HG02870 (cell line): ENCODE results near the gene RPS27.
"Not testable (repeated sequence)": the region's sequence is repeated elsewhere in the genome, so short reads cannot be mapped to it uniquely, and the experiment has no call there.

Experiments used
- ATAC-seq: cut with Tn5 transposase; IDR thresholded peaks from one replicate; pipeline ENCODE4 v1.9.1; 2021; ENCODE audit warnings: mild to moderate bottlenecking, moderate library complexity; ENCODE audit not compliant: unreplicated experiment

RPS27 gene

DNA sequence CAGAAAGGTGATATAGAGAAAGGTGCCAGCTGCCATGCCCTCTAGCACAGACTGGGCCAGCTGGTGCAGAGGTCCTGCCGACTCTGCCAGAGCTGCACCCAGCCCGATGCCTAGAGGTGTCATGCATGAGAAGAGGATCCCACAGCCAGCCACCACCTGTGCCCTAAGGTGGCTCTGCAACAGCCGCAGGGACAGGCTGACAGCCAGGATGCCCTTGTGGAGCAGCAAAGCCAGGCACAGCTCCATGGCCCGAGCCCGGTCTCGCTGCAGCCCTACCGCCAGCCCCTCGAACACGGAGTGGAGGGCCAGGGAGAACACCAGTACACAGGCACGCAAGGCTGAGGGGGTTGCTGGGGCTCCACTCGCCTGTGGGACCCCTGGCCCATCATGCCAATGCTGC lies 30.4 kb upstream of the RPS27 start:
- no peak for ATAC-seq

DNA sequence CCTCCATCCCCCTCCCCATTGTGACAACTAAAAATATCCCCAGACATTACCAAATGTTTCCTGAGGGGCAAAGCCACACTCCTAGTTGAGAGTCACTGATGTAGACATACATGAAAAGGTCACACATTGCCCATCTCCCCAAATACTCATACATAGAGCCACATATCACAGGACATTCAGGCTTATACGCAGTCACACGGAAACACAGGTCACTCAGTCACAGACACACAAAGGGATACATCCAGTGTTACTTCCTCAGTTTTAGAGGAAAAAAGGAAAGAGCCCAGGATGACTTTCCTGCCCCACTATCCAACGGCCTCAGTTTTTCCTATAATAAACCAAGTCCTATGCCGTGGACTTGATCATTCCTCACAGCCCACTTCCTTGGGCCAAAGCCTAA lies 29.1 kb upstream of the RPS27 start:
- no peak for ATAC-seq

DNA sequence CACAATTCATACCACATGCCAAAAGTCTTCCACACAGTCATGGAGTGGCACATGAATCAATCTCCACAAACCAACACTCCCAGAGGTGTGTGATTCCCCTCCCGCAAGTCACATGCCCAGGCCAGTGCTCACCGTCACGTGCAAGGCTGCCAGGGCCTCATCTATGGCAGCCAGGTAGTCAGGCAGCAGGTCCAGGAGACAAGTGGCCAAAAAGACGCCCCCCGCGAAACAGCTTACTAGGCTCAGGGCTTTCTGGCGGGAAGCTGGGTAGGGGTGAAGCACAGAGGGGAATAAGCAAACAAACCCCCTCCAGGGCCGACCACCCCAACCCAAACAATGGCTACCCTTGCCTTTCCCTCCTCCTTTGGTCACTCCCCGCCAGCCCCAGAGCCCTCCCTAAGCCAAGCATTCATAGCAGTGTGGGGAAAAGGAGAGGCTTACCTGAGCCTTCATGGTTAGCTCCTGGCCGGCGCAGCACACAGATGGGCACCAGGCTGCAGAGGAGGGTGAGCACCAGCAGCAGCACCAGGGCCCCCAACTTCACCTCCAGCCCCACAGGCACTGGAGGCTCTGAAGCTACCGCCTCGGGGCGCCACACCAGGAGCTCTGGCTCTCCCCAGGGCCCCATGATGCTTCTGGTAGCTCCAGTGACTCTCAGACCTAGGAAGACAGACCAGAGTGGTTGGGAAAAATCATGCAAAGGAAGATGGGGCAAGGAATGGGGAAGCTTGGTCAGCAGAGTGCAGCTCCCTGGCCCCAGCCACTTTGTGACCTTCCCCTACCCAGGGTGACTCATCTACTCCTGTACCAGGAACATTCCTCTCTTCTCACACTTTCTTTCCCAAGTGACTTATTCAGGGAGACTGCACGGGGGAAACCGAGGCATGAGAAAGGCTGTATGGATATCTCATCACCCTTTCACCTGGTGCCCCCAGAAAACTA lies 28.2 kb upstream of the RPS27 start:
- no peak for ATAC-seq

DNA sequence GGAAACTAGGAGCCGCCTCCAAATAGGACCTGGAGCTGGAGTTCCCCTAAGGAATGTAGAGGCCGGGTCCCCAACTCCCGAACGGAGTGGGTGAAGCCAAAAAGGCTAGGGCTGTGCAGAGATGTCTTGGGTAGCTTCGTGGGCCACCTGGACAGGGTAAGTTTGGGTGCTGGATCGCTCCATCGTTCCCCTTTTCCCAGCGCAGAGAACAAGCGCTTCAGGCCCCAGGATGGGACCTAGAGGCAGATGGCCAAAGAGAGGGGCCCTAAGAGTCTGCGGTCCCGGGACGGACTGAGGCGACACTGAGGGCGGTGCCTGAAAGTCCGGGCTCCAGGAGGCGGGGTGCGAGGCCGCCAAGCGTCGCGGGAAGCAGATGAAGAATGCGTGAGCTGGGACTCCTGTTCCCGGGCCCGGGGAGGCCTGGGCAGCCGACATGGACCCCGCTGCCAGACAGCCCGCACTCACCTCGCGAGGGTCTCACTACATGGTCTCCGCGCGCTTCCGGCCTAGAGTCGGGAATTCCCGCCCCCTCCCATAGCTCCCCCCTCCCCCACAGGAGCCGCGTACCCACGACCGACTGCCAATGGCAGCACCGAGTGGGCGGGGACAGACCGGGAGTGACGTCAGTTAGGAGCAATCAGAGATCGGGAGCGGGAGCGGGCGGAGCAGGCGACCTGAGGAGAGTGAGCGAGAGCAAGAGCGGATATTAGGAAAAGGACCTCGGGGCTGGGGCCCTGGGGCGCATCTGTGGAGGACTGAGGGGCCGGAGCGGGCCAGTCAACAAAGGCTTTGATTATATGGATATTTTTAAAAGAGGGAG lies 27.3 kb upstream of the RPS27 start, which contains the start of gene SLC39A1:
Gene SLC39A1, minus strand, starts transcription at position 508 of the 820 bp plus-strand sequence. CDS start 822 bp downstream, outside the sequence.
- peak; percentile 57 for ATAC-seq

DNA sequence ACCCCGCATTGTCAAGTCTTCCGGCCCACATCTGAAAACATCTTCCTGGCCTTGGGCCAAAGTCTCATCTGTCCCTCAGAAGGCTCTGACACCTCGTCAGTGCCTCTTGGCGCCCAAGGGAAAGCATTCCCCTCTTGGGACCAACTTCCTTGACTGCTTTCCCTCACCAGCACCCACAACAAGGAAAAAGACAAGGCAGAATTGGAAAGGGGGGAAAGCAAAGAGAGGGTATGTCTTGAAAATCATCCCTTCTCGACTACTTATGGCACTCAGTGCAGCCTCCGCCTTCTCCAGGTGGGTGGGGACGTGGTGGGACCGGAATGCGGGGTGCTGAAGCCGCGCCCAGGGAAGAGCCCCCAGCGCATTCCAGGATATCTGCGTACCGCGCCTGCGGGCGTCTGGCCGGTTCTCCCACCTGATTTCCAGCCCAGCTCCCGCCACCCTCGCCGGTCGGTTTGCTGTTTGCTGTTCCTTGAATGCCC lies 26.7 kb upstream of the RPS27 start:
- no peak for ATAC-seq

DNA sequence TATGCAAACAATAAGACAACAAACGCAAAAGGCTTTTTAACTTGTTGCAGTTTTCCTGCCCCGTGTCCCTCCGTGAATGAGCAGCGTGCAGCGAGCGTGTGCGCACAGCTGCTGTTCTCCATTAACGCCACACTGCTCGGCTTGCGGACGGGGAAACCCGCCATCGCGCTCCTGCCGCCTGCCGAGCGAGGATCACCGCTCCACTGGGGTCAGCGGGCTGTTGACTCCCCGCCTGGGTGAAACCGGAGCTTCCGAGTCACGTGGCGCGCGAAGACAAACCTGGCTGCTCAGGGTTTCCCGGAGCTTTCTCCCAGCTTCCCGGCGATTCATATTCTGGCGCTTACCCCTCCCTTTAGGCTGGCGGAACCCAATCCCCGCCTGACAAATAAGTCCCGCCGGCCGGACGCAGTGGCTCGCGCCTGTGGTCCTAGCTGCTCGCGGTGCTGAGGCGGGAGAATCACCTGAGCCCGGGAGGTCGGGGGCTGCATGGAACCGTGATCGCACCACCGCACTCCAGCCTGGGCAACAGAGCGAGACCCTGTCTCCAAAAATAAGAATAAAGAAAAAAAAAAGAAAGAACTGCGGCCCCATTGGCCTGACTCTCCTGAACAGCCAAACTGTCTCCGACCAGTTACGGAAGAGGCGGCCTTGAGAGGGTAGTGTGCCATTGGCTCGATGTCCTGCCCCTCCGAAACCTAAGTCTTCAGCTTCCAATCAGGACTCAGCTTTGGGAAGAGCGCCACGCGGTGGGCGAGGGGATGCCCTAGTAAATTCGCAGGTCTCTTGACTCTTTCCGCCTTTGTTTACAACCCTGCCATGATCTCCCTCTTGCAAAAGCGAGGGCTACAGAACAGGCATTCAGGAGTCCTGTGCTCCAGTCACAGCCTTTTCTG lies 23.2 kb upstream of the RPS27 start, which contains the start of gene CREB3L4:
Gene CREB3L4, plus strand, starts transcription at position 796 of the 893 bp plus-strand sequence. CDS start 624 bp downstream, outside the sequence.
- peak; percentile 59 for ATAC-seq

DNA sequence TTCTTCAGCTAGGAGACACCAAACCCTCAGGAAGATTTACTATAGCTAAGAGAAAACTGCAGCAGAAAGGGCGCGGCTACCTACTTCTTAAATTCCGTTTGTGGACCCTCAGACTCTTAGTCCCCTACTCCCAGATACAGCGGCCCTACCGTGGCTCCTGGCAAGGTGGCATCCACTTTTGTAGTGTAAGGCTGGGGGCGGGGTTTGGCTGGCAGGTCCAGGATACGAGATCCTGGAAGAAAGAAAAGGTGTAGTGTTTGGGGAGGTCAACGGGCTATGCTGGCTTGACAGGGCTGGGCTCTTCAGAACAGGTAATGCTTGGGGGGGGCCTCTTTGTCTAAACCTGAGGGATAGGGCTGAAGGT lies 22.6 kb upstream of the RPS27 start:
- ATAC-seq, result no peak

DNA sequence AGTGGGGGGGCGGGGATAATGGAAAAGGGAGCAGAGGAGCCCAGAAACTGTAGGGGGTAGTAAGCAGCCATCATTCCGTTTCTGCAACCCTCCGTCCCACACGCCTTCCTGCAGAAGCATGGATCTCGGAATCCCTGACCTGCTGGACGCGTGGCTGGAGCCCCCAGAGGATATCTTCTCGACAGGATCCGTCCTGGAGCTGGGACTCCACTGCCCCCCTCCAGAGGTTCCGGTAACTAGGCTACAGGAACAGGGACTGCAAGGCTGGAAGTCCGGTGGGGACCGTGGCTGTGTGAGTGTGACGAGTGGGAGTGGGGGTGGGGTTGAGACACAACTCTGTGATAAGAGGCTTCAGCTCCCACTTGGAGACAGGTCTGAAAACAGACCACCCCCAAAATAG lies 22.2 kb upstream of the RPS27 start:
- ATAC-seq, result no peak

DNA sequence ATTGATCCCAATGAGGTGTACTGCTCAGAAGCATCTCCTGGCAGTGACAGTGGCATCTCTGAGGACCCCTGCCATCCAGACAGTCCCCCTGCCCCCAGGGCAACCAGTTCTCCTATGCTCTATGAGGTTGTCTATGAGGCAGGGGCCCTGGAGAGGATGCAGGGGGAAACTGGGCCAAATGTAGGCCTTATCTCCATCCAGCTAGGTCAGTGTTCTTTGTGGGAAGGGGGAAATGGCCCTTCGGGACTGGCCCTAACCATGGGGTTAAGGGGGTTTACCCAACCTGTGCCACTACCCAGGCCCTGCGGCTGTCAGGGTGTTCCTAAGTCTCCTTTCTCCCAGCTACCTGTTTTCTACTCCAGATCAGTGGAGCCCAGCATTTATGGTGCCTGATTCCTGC lies 21.6 kb upstream of the RPS27 start:
- no peak for ATAC-seq

DNA sequence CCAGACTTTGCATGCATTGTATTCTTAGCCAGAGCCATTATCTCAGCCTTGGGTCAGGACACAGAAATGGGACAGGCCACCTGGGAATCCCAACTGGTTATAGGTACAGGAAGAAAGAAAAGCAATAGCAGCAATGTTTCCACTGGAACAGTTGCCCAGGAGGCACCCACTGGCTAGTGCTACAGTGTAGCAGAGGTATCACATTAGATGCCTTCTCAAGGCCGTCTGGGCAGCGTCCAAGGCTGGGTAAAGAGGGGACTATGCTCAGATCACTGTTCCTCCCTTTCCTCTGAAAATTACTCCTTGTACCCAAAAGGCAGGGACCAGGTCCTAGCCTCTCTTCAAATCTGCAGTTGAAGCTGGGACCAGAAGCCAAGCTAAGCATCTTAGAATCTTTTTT lies 20.2 kb upstream of the RPS27 start:
- no peak for ATAC-seq

DNA sequence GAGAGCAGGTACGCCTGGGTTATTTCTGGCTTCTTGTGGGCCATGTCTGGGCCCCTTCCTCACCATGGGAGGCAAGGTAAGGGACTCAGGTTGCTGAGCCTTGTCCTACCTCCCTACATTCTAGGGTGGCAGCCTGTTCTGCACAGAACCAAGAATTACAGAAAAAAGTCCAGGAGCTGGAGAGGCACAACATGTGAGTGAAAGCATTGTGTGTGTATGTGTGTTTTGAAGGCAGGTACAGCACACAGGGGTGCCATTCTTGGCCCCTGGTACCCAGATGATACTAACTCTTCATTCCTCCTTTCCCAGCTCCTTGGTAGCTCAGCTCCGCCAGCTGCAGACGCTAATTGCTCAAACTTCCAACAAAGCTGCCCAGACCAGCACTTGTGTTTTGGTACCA lies 17.5 kb upstream of the RPS27 start:
- ATAC-seq, result no peak

DNA sequence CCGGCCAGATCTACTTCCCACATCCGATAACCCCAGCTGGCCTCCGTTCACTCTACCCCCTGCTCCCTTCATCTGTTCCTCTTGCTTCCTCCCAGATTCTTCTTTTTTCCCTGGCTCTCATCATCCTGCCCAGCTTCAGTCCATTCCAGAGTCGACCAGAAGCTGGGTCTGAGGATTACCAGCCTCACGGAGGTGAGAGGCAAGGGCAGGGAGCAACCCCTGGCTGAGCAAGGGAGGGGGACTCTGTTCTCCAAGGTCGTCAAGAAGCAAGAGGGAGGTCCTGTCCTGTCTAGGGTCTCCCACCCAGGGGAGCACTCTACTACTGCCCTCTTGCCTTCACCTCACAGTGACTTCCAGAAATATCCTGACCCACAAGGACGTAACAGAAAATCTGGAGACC lies 17.0 kb upstream of the RPS27 start:
- no peak for ATAC-seq

DNA sequence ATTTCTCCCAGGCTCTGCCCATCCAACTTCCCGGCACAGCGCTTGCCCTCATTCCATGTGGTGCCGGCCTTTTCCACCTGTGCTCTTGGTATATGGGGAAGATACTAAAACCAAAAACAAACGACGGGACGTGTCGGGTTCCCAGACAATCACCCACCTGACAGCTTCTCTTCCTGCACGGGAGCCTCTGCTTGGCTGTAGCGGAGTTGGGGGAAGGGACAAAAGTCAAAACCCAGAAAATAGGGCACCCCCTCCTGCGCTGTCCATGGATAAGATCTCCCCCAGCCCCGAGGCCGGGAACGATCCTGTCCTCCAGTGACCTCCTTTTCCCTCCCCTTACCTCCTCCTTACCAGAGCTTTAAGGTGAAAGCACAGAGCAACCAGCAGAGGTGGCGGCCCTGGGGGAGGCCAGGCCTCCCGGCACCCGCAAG lies 13.7 kb upstream of the RPS27 start:
- ATAC-seq, result no peak

DNA sequence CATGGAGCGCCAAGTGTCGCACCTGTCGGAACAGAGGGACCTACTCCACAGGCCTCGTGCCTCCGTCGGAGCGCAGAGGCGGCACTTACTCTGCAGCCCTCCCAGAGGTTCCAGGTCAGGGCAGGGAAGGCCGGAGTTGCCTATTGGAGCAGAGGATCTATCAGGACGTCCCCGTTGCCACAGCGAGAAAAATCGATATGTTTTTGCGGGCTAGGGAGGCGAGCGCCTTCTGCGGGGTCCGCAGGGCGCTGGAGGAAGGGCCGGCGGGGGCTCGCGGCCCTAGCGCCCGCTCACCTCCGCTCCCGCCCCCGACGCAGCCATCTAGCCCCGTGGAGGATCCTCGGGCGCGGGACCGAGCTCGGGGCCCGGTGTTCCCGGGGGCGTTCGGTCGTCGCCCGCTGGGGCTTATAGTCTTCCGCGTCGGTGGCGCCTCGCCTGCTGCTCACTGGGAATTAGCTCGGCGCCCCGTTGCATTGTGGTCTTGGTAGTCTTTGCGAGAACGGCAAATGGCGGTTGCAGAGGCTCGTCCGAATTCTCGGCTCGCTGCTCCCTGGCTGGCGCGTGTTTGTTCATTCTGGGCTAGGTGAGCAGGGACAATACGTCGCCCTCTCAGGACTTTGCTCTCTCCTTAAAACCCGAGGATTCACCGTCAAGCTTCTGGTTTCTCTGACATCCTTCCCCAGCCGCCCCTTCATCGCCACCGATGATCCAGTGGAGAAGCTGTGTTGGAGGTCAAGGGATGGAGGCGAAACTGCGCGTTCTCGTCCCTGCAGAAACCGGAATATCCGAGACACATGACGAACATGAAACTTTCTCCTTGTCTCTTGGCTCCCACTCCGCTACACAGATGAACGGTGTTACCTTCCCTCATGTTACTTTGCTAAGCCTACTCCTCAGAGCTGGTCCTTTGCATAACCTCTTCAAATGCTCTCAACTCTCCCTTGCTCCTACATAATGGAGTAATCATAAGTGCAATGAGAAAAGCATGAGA lies 13.0 kb upstream of the RPS27 start, which contains the start of gene JTB:
Gene JTB, minus strand, starts transcription at position 425 of the 991 bp plus-strand sequence. Its CDS starts 422 bp downstream, at position 3.
- ATAC-seq, result peak; percentile 73

DNA sequence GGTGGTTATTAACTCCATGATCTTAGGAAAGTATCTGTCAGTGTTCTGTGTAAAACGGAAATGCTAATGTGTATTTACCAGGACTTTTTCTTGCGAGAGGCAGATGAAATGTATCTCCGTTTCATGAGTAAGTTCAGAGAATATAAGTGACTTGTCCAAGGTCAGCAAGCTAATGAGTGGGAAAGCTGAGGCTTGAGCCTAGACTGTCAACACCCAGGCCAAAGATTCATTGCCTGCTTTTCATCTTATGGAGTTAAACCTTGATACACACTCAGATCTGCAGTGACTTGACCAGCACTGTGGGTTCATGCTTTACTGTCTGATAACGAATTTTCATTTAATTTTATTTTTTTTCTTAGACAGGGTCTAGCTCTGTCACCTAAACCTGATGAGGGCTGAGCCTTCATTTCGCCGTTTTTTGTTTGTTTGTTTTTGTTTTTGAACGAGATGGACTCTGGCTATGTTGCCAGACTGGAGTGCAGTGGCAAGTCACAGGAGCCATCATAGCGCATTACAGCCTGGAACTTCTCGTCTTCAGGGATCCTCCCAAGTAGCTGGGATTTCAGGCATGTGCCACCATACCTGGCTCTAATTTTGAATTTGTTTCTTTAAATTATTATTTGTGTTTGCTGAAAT lies 12.2 kb upstream of the RPS27 start:
- no peak for ATAC-seq

DNA sequence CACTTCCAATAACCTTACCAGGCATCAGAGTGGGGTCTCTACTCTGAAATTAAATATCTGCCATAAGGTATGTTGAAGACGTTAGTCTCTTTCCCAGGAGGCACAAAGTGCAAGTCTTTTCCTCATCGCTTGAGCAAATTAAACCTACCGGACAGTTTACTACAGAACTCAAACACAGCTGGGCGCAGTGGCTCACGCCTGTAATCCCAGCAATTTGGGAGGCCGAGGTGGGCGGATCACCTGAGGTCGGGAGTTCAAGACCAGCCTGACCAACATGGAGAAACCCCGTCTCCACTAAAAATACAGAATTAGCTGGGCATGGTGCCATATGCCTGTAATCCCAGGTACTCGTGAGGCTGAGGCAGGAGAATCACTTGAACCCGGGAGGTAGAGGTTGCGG lies 11.5 kb upstream of the RPS27 start:
- not testable (repeated sequence) for ATAC-seq

DNA sequence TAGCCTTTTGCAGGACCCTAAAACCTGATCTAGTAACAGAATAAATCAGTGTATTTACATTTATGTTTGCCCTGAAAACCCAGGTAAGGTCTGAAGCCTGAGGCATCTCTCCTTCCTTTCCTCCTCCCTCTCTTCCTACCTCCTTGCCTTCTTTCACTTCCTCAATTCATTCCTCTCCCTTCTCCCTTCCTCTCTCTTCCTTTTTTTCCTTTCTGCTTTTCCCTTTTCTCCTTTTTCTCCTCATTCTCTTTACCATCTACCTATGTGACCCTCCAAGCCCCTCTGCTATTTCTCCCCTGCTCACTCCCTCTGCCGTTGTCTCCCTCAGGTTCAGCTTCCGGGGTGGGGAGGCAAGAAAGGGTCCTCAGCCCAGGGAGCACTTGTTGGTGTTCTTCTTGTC lies 8.8 kb upstream of the RPS27 start:
- ATAC-seq, result not testable (repeated sequence)

DNA sequence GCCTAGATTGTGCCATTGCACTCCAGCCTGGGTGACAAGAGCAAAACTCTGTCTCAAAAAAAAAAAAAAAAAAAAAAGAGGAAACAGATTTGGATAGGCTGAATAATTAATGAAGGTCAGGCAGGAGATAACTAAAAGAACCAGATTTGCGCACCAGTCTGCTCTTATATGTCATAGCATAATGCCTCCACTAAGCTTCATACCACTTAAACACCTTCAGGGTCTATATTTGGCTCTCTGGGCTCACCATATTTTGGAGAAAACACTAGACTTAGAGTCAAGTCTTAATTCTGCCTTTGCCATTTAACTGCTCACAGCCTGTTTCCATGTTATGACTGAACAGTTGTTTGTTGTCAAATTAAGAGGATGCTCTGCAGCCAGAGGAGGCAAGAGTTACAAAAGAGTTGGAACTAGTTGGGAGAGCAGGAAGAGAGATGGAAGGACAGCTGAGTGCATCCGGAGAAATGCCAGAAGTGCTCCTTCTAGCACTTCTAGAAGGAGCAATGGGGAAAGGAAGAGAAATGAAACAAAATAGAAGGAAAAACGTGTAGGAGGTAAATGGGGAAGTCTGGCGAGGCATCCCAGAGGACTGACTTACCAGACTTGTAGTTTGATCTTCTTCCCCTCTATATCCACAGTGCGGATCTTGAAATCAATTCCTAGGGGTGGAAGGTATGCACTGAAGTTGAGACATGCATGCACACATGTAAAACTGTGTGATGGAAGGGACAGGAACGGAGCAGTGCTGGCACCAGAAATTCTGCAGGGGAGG lies 6.3 kb upstream of the RPS27 start:
- ATAC-seq, result no peak
